Neutrophil (primary cell): ENCODE data around the gene HECTD3.
"Not testable (repeated sequence)": the region's sequence is repeated elsewhere in the genome, so short reads cannot be mapped to it uniquely, and the experiment has no call there.

Experiments used
- H3K27ac ChIP-seq: fragments of 200-600 bp; sonication (generic); 2 replicates; pipeline ENCODE4 v1.5.1; 2016; ENCODE audit warnings: mild to moderate bottlenecking, moderate library complexity
- H3K27me3 ChIP-seq: fragments of 200-600 bp; sonication (generic); 2 replicates; pipeline ENCODE4 v1.6.0; 2016; ENCODE audit warnings: mild to moderate bottlenecking
- H3K36me3 ChIP-seq: fragments of 200-600 bp; sonication (generic); 2 replicates; pipeline ENCODE4 v1.5.1; 2017
- H3K4me1 ChIP-seq, 2 experiments: fragments of 200-600 bp in 1 of 2; sonication (generic) in 1 of 2; 1 replicate in 1 of 2; 2 replicates in 1 of 2; pipeline versions ENCODE4 v1.5.1 to v1.6.1; 2013 to 2016; ENCODE audit warnings: low read depth in 1 of 2, low read length in 1 of 2, mild to moderate bottlenecking in 1 of 2, moderate library complexity in 1 of 2; ENCODE audit not compliant: control insufficient read depth in 1 of 2, insufficient read depth in 1 of 2
- H3K4me3 ChIP-seq, 2 experiments: fragments of 200-600 bp in 1 of 2; sonication (generic) in 1 of 2; 1 replicate in 1 of 2; 2 replicates in 1 of 2; pipeline ENCODE4 v1.5.1; 2013 to 2016; ENCODE audit warnings: low read depth in 1 of 2, low read length in 1 of 2, mild to moderate bottlenecking in 1 of 2, moderate library complexity in 1 of 2
- H3K9me3 ChIP-seq: fragments of 200-600 bp; sonication (generic); 2 replicates; pipeline ENCODE4 v1.5.1; 2016
- CTCF ChIP-seq: fragments of 200-600 bp; sonication (generic); IDR thresholded peaks from 2 replicates; pipeline ENCODE4 v1.5.1; 2016; ENCODE audit warnings: antibody characterized with exemption

The HECTD3 gene

GRCh38 chr1:44995467-44996238 is 15.5 kb downstream of the HECTD3 start:
- H3K27ac ChIP-seq, result no peak overlapping the region
- H3K36me3 ChIP-seq, result no peaks in the 10 kb centered on the region
- no peaks in the 10 kb centered on the region for H3K9me3 ChIP-seq
- H3K4me3 ChIP-seq, result no peak overlapping the region
- H3K27me3 ChIP-seq, result no peaks in the 10 kb centered on the region
- no peak for TF ChIP-seq CTCF
- peaks cover 0 to under 1% of the 10 kb centered on the region in 2 experiments for H3K4me1 ChIP-seq

GRCh38 chr1:44994309-44994898 is 16.7 kb downstream of the HECTD3 start:
- no peak for TF ChIP-seq CTCF
- no peaks in the 10 kb centered on the region for H3K36me3 ChIP-seq
- no peaks in the 10 kb centered on the region for H3K9me3 ChIP-seq
- no peak overlapping the region for H3K27ac ChIP-seq
- H3K4me1 ChIP-seq, result no peaks in the 10 kb centered on the region
- no peak overlapping the region for H3K4me3 ChIP-seq
- no peaks in the 10 kb centered on the region for H3K27me3 ChIP-seq

GRCh38 chr1:44988531-44989156 is 22.5 kb downstream of the HECTD3 start:
- no peak overlapping the region for H3K27ac ChIP-seq
- H3K27me3 ChIP-seq, result no peaks in the 10 kb centered on the region
- peaks cover 16 to 18% of the 10 kb centered on the region in 2 experiments for H3K4me1 ChIP-seq
- H3K36me3 ChIP-seq, result no peaks in the 10 kb centered on the region
- no peak for TF ChIP-seq CTCF
- no peak overlapping the region for H3K4me3 ChIP-seq
- H3K9me3 ChIP-seq, result no peaks in the 10 kb centered on the region

GRCh38 chr1:44985747-44986359 is 25.3 kb downstream of the HECTD3 start:
- Histone ChIP-seq H3K4me3 (peak overlapping the region; percentile 71 to 75), H3K9me3 (no peaks in the 10 kb centered on the region), H3K36me3 (no peaks in the 10 kb centered on the region), H3K27ac (peak overlapping the region; percentile 69), H3K27me3 (no peaks in the 10 kb centered on the region), H3K4me1 (peaks cover 16 to 18% of the 10 kb centered on the region in 2 experiments)
- TF ChIP-seq CTCF, result no peak

GRCh38 chr1:44977372-44977771 is 33.8 kb downstream of the HECTD3 start:
- H3K4me1 ChIP-seq, H3K9me3 ChIP-seq, H3K27me3 ChIP-seq, H3K36me3 ChIP-seq, H3K27ac ChIP-seq, H3K4me3 ChIP-seq: not testable (repeated sequence)
